Endothelial cell of umbilical vein (primary cell): ENCODE results near the gene ATOX1. TPM values are rescaled to one million over a fixed set of nuclear protein-coding genes. Genes with fewer than 3 reads are reported as not detected.
"Not testable (repeated sequence)": the region's sequence is repeated elsewhere in the genome, so short reads cannot be mapped to it uniquely, and the experiment has no call there.

ENCODE experiments used
- BruUV-seq: library from RNA; stranded (reverse); fragments of 400-500 nt; replicated peaks from 2 replicates; lab custom pipeline; 2021; lab: Mats Ljungman, UMichigan
- CTCF ChIA-PET: fragments of 300-600, 350-600 bp; sonication (Branson Sonifier 250); formaldehyde crosslinking; loops from one replicate; lab custom pipeline; 2021; ENCODE audit warnings: antibody characterized with exemption, inconsistent platforms; lab: Charles Lee
- POLR2A ChIA-PET: fragments of 300-600, 350-600 bp; sonication (Branson Sonifier 250); formaldehyde crosslinking; loops from one replicate; lab custom pipeline; 2021; ENCODE audit warnings: antibody characterized with exemption, inconsistent platforms; lab: Charles Lee
- DNase-seq: peaks from one replicate; pipeline ENCODE4 v3.0.0-alpha.2; 2011; ENCODE audit warnings: low read depth, low spot score
- FAIRE-seq: peaks from 2 replicates; lab custom pipeline; 2011; peaks lifted over from hg19 to GRCh38; lab: Jason Lieb, UNC
- H2AFZ ChIP-seq: 2 replicates; pipeline ENCODE4 v1.6.0; 2012; ENCODE audit warnings: low read depth, low read length, control low read depth, inconsistent platforms
- H3K27ac ChIP-seq: 2 replicates; pipeline ENCODE4 v1.5.1; 2011; ENCODE audit warnings: low read depth, mild to moderate bottlenecking, control low read depth, low read length, moderate library complexity; ENCODE audit not compliant: insufficient read depth
- H3K27me3 ChIP-seq, 2 experiments: 2 replicates each; pipeline versions ENCODE4 v1.6.0 to v1.6.1; 2011; ENCODE audit warnings: low read length in 2 of 2, mixed read lengths in 1 of 2; ENCODE audit not compliant: control insufficient read depth in 2 of 2, insufficient read depth in 2 of 2
- H3K36me3 ChIP-seq, 2 experiments: 2 replicates in 1 of 2; 3 replicates in 1 of 2; pipeline ENCODE4 v1.5.1; 2011; ENCODE audit warnings: low read length in 2 of 2, mild to moderate bottlenecking in 1 of 2, moderate library complexity in 1 of 2; ENCODE audit not compliant: control insufficient read depth in 2 of 2, insufficient read depth in 2 of 2; ENCODE audit errors: extremely low read depth in 1 of 2
- H3K4me1 ChIP-seq: 3 replicates; pipeline ENCODE4 v1.5.1; 2011; ENCODE audit warnings: mild to moderate bottlenecking, low read length; ENCODE audit not compliant: control insufficient read depth, insufficient read depth; ENCODE audit errors: extremely low read depth
- H3K4me2 ChIP-seq: 2 replicates; pipeline ENCODE4 v1.6.1; 2011; ENCODE audit warnings: low read length, control low read depth, mixed read lengths; ENCODE audit not compliant: insufficient read depth
- H3K4me3 ChIP-seq, 3 experiments: fragments of 200-600 bp in 1 of 3; sonication (generic), shearing (Covaris generic) in 1 of 3; replicated peaks in 1 of 3; 2 replicates each; pipeline ENCODE4 v1.5.1; 2011 to 2016; ENCODE audit warnings: control low read depth in 3 of 3, low read length in 3 of 3, mild to moderate bottlenecking in 2 of 3, inconsistent platforms in 1 of 3, low read depth in 1 of 3, moderate library complexity in 1 of 3; ENCODE audit not compliant: insufficient read depth in 1 of 3
- H3K79me2 ChIP-seq: 2 replicates; pipeline ENCODE4 v1.6.0; 2012; ENCODE audit warnings: low read length, inconsistent platforms; ENCODE audit not compliant: control insufficient read depth, insufficient read depth
- H3K9ac ChIP-seq: replicated peaks from 2 replicates; pipeline ENCODE3; 2011; ENCODE audit warnings: low read length, control low read depth; ENCODE audit not compliant: insufficient read depth; ENCODE audit errors: extremely low read depth
- H3K9me1 ChIP-seq: replicated peaks from 3 replicates; pipeline ENCODE4 v1.6.0; 2011; ENCODE audit warnings: mild to moderate bottlenecking, low read length; ENCODE audit not compliant: control insufficient read depth, insufficient read depth; ENCODE audit errors: extremely low read depth
- H3K9me3 ChIP-seq: replicated peaks from 2 replicates; pipeline ENCODE4 v1.5.1; 2012; ENCODE audit warnings: low read length, inconsistent platforms; ENCODE audit not compliant: control insufficient read depth, insufficient read depth
- H4K20me1 ChIP-seq: replicated peaks from 2 replicates; pipeline ENCODE3; 2011; ENCODE audit warnings: mild to moderate bottlenecking, low read length; ENCODE audit not compliant: control insufficient read depth, insufficient read depth; ENCODE audit errors: extremely low read depth
- EZH2 ChIP-seq: IDR thresholded peaks from 2 replicates; pipeline ENCODE4 v1.6.1; 2012; ENCODE audit warnings: borderline replicate concordance, low read depth, mild to moderate bottlenecking, moderate library complexity, low read length, inconsistent platforms; ENCODE audit not compliant: severe bottlenecking
- FOS ChIP-seq: IDR thresholded peaks from 2 replicates; pipeline ENCODE4 v1.6.1; 2011; ENCODE audit warnings: mild to moderate bottlenecking, low read length, moderate library complexity, borderline replicate concordance; ENCODE audit not compliant: insufficient read depth
- GATA2 ChIP-seq: IDR thresholded peaks from 2 replicates; pipeline ENCODE4 v1.7.0; 2011; ENCODE audit warnings: low read depth, mild to moderate bottlenecking, moderate library complexity, mixed read lengths, low read length; ENCODE audit not compliant: insufficient read length, insufficient read depth
- JUN ChIP-seq: IDR thresholded peaks from 2 replicates; pipeline ENCODE4 v1.6.1; 2011; ENCODE audit warnings: borderline replicate concordance, low read depth; ENCODE audit not compliant: insufficient read length, insufficient read depth
- MYC ChIP-seq: IDR thresholded peaks from one replicate; pipeline ENCODE4 v1.6.1; 2011; ENCODE audit warnings: mild to moderate bottlenecking, low read depth, low read length
- POLR2A ChIP-seq: IDR thresholded peaks from 2 replicates; pipeline ENCODE4 v1.6.1; 2012; ENCODE audit warnings: low read depth, mild to moderate bottlenecking, control low read depth, low read length
- POLR2AphosphoS5 ChIP-seq: IDR thresholded peaks from 2 replicates; pipeline ENCODE4 v1.6.1; 2012; ENCODE audit warnings: low read depth, mild to moderate bottlenecking, control low read depth, low read length, moderate library complexity; ENCODE audit not compliant: insufficient read depth
- dilution Hi-C: fragments of 300-500 bp; cut with MboI; formaldehyde crosslinking; loops from one replicate; pipeline ENCODE4 v1.15.0; 2019; ENCODE audit warnings: low sequenced_read_pairs; ENCODE audit not compliant: extremely low pct_ligation_motif_present
- intact Hi-C: fragments of 100-400 bp; cut with micrococcal nuclease; formaldehyde crosslinking; loops from one replicate; pipeline ENCODE4 v1.10.0; 2022
- polyA plus RNA-seq, 4 experiments: library from polyadenylated mRNA; depleted of rRNA in 3 of 4; stranded (reverse) in 3 of 4; unstranded in 1 of 4; fragments of >200 nt; gene quantifications; 2 replicates each; pipeline versions ENCODE4 v1.2.1 to v1.2.3, GENCODE V29; 2011 to 2012; ENCODE audit warnings: missing spikeins in 1 of 4
- total RNA-seq: library from RNA; stranded (reverse); gene quantifications from 2 replicates; pipeline ENCODE4 v1.2.3, GENCODE V29; 2021
- TF ChIP-seq, protein P1 (sequence below): IDR thresholded peaks from 2 replicates; pipeline ENCODE4 v1.6.1; 2011; ENCODE audit not compliant: insufficient read depth, insufficient read length
- TF ChIP-seq, protein P2 (sequence below), 2 donors: IDR thresholded peaks; 1 replicate in 1 of 2; 2 replicates in 1 of 2; pipeline ENCODE4 v1.5.1; 2011; ENCODE audit warnings: low read length in 2 of 2, mild to moderate bottlenecking in 2 of 2, moderate library complexity in 2 of 2, control low read depth in 1 of 2, inconsistent platforms in 1 of 2, low read depth in 1 of 2; ENCODE audit not compliant: insufficient read depth in 1 of 2; ENCODE audit errors: extremely low read depth in 1 of 2

The ATOX1 gene
- total and polyA plus RNA-seq, 2 donors (not counting 3 experiments of a cell fraction or from before 2014, with no cell fraction given) = 113 to 292 TPM

GRCh38 chr5:151699071-151699901, 59.1 kb downstream of the ATOX1 start:
- CTCF ChIA-PET = interaction anchor here (0.6 to 2.4 kb wide), 20 partner anchors 8 to 72 kb away, joined by 3 to 21 read pairs (median 6); partner anchors contain the start of genes G3BP1 and SPARC
- Histone ChIP-seq H3K27me3 (no peaks in the 10 kb centered on the region), H3K4me3 (no peak overlapping the region), H3K9ac (peak overlapping the region; percentile 91), H3K4me1 (peaks cover 12% of the 10 kb centered on the region), H3K9me3 (no peaks in the 10 kb centered on the region), H2AFZ (peak overlapping the region; percentile 52), H3K36me3 (no peaks in the 10 kb centered on the region), H3K4me2 (peak overlapping the region; percentile 44), H3K9me1 (no peaks in the 10 kb centered on the region), H3K79me2 (no peaks in the 10 kb centered on the region), H3K27ac (peak overlapping the region; percentile 93), H4K20me1 (no peaks in the 10 kb centered on the region)
- dilution Hi-C loops = no loop called here
- FAIRE-seq = peak; percentile 97
- no peak for TF ChIP-seq MYC
- TF ChIP-seq, protein P1, sequence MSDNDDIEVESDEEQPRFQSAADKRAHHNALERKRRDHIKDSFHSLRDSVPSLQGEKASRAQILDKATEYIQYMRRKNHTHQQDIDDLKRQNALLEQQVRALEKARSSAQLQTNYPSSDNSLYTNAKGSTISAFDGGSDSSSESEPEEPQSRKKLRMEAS = no peak
- TF ChIP-seq FOS = peak; percentile 54
- TF ChIP-seq, protein P2, sequence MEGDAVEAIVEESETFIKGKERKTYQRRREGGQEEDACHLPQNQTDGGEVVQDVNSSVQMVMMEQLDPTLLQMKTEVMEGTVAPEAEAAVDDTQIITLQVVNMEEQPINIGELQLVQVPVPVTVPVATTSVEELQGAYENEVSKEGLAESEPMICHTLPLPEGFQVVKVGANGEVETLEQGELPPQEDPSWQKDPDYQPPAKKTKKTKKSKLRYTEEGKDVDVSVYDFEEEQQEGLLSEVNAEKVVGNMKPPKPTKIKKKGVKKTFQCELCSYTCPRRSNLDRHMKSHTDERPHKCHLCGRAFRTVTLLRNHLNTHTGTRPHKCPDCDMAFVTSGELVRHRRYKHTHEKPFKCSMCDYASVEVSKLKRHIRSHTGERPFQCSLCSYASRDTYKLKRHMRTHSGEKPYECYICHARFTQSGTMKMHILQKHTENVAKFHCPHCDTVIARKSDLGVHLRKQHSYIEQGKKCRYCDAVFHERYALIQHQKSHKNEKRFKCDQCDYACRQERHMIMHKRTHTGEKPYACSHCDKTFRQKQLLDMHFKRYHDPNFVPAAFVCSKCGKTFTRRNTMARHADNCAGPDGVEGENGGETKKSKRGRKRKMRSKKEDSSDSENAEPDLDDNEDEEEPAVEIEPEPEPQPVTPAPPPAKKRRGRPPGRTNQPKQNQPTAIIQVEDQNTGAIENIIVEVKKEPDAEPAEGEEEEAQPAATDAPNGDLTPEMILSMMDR (IDR thresholded peaks at IDR 0.05; ENCODE audit: extremely low read depth in 1 of 2, insufficient read depth in 1 of 2, low read depth in 1 of 2, low read length in 2 of 2) = no peak
- TF ChIP-seq POLR2AphosphoS5 = peak; percentile 38
- peak; percentile 49 for TF ChIP-seq JUN
- TF ChIP-seq EZH2 = no peak
- peak; percentile 62 for TF ChIP-seq POLR2A
- no peak for TF ChIP-seq GATA2
- DNase-seq = peak; percentile 94
- intact Hi-C loops = loop anchor here (1.0 kb wide), 9 partner anchors 8 to 72 kb away; partner anchors contain the start of genes G3BP1 and SPARC
- POLR2A ChIA-PET = interaction anchor here (0.8 to 6.3 kb wide), 7 partner anchors 12 to 27 kb away, joined by 3 to 76 read pairs (median 10); partner anchors contain the start of gene SPARC
- BruUV-seq = TSS peak; percentile 81

- dilution Hi-C loops, BruUV-seq, H3K27ac ChIP-seq, DNase-seq, intact Hi-C loops, H3K27me3 ChIP-seq, H4K20me1 ChIP-seq, H3K4me3 ChIP-seq, H3K79me2 ChIP-seq, H3K36me3 ChIP-seq, FAIRE-seq, H3K4me2 ChIP-seq, H3K9me1 ChIP-seq, H3K9ac ChIP-seq, H3K9me3 ChIP-seq, H2AFZ ChIP-seq: not testable (repeated sequence)
- ChIA-PET POLR2A (interaction anchor here (1.2 to 6.3 kb wide), 2 partner anchors 11 to 20 kb away, joined by 3 to 76 read pairs; partner anchors contain the start of gene SPARC), CTCF (interaction anchor here (1.3 to 2.4 kb wide), 7 partner anchors 11 to 46 kb away, joined by 3 to 21 read pairs (median 12); partner anchors contain the start of gene SPARC)
- H3K4me1 ChIP-seq = peaks cover 12% of the 10 kb centered on the region
These were observed 60.4 kb downstream of the ATOX1 start for GRCh38 chr5:151698081-151698480.
